Motor neuron (in vitro differentiated cells): ENCODE results near the gene HINFP. TPM values are rescaled to one million over a fixed set of nuclear protein-coding genes. Genes with fewer than 3 reads are reported as not detected.
A peak's percentile ranks its signal among the peaks of the same experiment; 100 is the strongest.

Experiments used
- ATAC-seq, 8 experiments: fragments of 200-7000 bp; cut with Tn5 transposase; replicated peaks in 6 of 8; 2 replicates each; pipeline ENCODE4 v1.8.0; 2021; ENCODE audit warnings: mild to moderate bottlenecking in 8 of 8, moderate library complexity in 8 of 8
- H3K27ac ChIP-seq, 2 donors: fragments of 250-450 bp; sonication (Bioruptor Pico); 2 replicates each; pipeline ENCODE4 v1.9.0; 2021; ENCODE audit warnings: antibody characterized with exemption in 2 of 2, mild to moderate bottlenecking in 2 of 2, moderate library complexity in 1 of 2
- H3K4me1 ChIP-seq, 2 donors: fragments of 250-450 bp; sonication (Bioruptor Pico); replicated peaks in 1 of 2; 2 replicates each; pipeline ENCODE4 v1.6.1; 2021; ENCODE audit warnings: antibody characterized with exemption in 2 of 2, mild to moderate bottlenecking in 2 of 2, moderate library complexity in 1 of 2
- H3K4me3 ChIP-seq, 5 donors: fragments of 250-450 bp; sonication (Bioruptor Pico); 2 replicates each; pipeline ENCODE4 v1.9.0; 2021; ENCODE audit warnings: antibody characterized with exemption in 5 of 5, mild to moderate bottlenecking in 5 of 5, moderate library complexity in 4 of 5
- WGBS, 10 experiments: fragments of 450-650 bp; shearing (Covaris generic); methylation state at CpG; one replicate each; pipeline ENCODE4 v1.0.0; 2022; 5-methylcytosine and 5-hydroxymethylcytosine counted together
- in situ Hi-C, 9 experiments: fragments of 400-800 bp; cut with MboI; loops; one replicate each; pipeline ENCODE4 v1.15.0; 2021; ENCODE audit warnings: low sequenced_read_pairs in 9 of 9, low pct_unique_long_range_greater_than_20kb in 2 of 9; ENCODE audit not compliant: unreplicated experiment in 9 of 9
- total RNA-seq, 8 experiments: library from RNA; unstranded; fragments of 300-600 nt; gene quantifications; 2 replicates each; pipeline versions ENCODE4 v1.2.3 to v1.2.4, GENCODE V29; 2022

HINFP gene
- total RNA-seq, 8 experiments from 2014 or later = 13.0 to 34.0 (median 28.2) TPM

GRCh38 chr11:119113716-119114115 lies 7.7 kb upstream of the HINFP start:
- H3K27ac ChIP-seq = no peak overlapping the region
- H3K4me3 ChIP-seq = no peak overlapping the region
- H3K4me1 ChIP-seq = peaks cover 6 to 7% of the 10 kb centered on the region in 2 donors
- ATAC-seq = no peak
- 84 to 100% (median 100%) methylated on average over 1 to 6 of the region's 9 CpGs; no CpG with 5 or more reads in 7 of the 10 experiments for WGBS, 10 experiments
- in situ Hi-C loops = loop anchor here in 1 of 9 experiments (25.0 kb wide), 1 partner anchor 224 kb away; the partner anchor contains the start of genes C1QTNF5, MFRP and RNF26

GRCh38 chr11:119114351-119114750 lies 7.0 kb upstream of the HINFP start:
- Histone ChIP-seq H3K4me1 (peaks cover 0 to under 1% of the 10 kb centered on the region in 2 donors), H3K27ac (no peak overlapping the region), H3K4me3 (no peak overlapping the region)
- in situ Hi-C loops = loop anchor here in 1 of 9 experiments (25.0 kb wide), 1 partner anchor 223 kb away; the partner anchor contains the start of genes C1QTNF5, MFRP and RNF26
- WGBS, 10 experiments = 79 to 100% (median 90%) methylated on average over 1 to 4 of the region's 5 CpGs; no CpG with 5 or more reads in 2 of the 10 experiments
- ATAC-seq = no peak

GRCh38 chr11:119115484-119116234 lies 5.7 kb upstream of the HINFP start:
- Histone ChIP-seq H3K4me1 (peaks cover 6% of the 10 kb centered on the region in 2 donors), H3K4me3 (no peak overlapping the region), H3K27ac (no peak overlapping the region)
- WGBS, 10 experiments = 70 to 90% (median 83%) methylated on average over 1 to 11 of the region's 24 CpGs; no CpG with 5 or more reads in 1 of the 10 experiments
- in situ Hi-C loops = loop anchor here in 1 of 9 experiments (25.0 kb wide), 1 partner anchor 222 kb away; the partner anchor contains the start of genes C1QTNF5, MFRP and RNF26
- no peak for ATAC-seq

GRCh38 chr11:119116235-119116594 lies 5.2 kb upstream of the HINFP start:
- 93% methylated on average over 3 of the region's 10 CpGs; no CpG with 5 or more reads in 9 of the 10 experiments for WGBS, 10 experiments
- Histone ChIP-seq H3K4me1 (peaks cover 6 to 7% of the 10 kb centered on the region in 2 donors), H3K4me3 (no peak overlapping the region), H3K27ac (no peak overlapping the region)
- in situ Hi-C loops = loop anchor here in 1 of 9 experiments (25.0 kb wide), 1 partner anchor 221 kb away; the partner anchor contains the start of genes C1QTNF5, MFRP and RNF26
- no peak for ATAC-seq

- 0 to 100% methylated on average over 1 to 2 of the region's 5 CpGs; no CpG with 5 or more reads in 8 of the 10 experiments for WGBS, 10 experiments
- in situ Hi-C loops = loop anchor here in 1 of 9 experiments (25.0 kb wide), 1 partner anchor 221 kb away; the partner anchor contains the start of genes C1QTNF5, MFRP and RNF26
- no peak for ATAC-seq
- peaks cover 6 to 7% of the 10 kb centered on the region in 2 donors for H3K4me1 ChIP-seq
- H3K4me3 ChIP-seq = no peak overlapping the region
- H3K27ac ChIP-seq = no peak overlapping the region
These were observed 4.8 kb upstream of the HINFP start for GRCh38 chr11:119116601-119117000.

- Histone ChIP-seq H3K4me1 (peaks cover 6 to 8% of the 10 kb centered on the region in 2 donors), H3K4me3 (no peak overlapping the region), H3K27ac (no peak overlapping the region)
- 82 to 100% (median 100%) methylated on average over 1 to 3 of the region's 3 CpGs; no CpG with 5 or more reads in 4 of the 10 experiments for WGBS, 10 experiments
- in situ Hi-C loops = loop anchor here in 1 of 9 experiments (25.0 kb wide), 1 partner anchor 220 kb away; the partner anchor contains the start of genes C1QTNF5, MFRP and RNF26
- ATAC-seq = no peak
These were observed 4.2 kb upstream of the HINFP start for GRCh38 chr11:119117004-119117706.

GRCh38 chr11:119118227-119118626 lies 3.2 kb upstream of the HINFP start:
- Histone ChIP-seq H3K27ac (no peak overlapping the region), H3K4me3 (no peak overlapping the region), H3K4me1 (peaks cover 10 to 14% of the 10 kb centered on the region in 2 donors)
- ATAC-seq = no peak
- 91 to 100% (median 95%) methylated on average over 2 to 5 of the region's 5 CpGs; no CpG with 5 or more reads in 1 of the 10 experiments for WGBS, 10 experiments
- in situ Hi-C loops = loop anchor here in 1 of 9 experiments (25.0 kb wide), 1 partner anchor 219 kb away; the partner anchor contains the start of genes C1QTNF5, MFRP and RNF26

GRCh38 chr11:119118946-119119345 lies 2.4 kb upstream of the HINFP start:
- WGBS, 10 experiments = 11 to 100% (median 89%) methylated on average over 1 of the region's 1 CpG; no CpG with 5 or more reads in 1 of the 10 experiments
- H3K4me1 ChIP-seq = peaks cover 10 to 14% of the 10 kb centered on the region in 2 donors
- H3K4me3 ChIP-seq = no peak overlapping the region
- no peak for ATAC-seq
- H3K27ac ChIP-seq = no peak overlapping the region
- in situ Hi-C loops = loop anchor here in 1 of 9 experiments (25.0 kb wide), 1 partner anchor 218 kb away; the partner anchor contains the start of genes C1QTNF5, MFRP and RNF26

GRCh38 chr11:119120639-119121007 lies 757 bp upstream of the HINFP start:
- Histone ChIP-seq H3K27ac (peak overlapping the region; percentile 71 to 75), H3K4me1 (peaks cover 10 to 14% of the 10 kb centered on the region in 2 donors), H3K4me3 (peak overlapping the region; percentile 28 to 40 (median 39))
- in situ Hi-C loops = loop anchor here in 1 of 9 experiments (25.0 kb wide), 1 partner anchor 217 kb away; the partner anchor contains the start of genes C1QTNF5, MFRP and RNF26
- peak; percentile 1 to 9 (median 5) for ATAC-seq
- 0 to 46% (median 9%) methylated on average over 1 to 5 of the region's 5 CpGs for WGBS, 10 experiments

GRCh38 chr11:119121811-119122124 lies 388 bp downstream of the HINFP start:
- in situ Hi-C loops = loop anchor here in 1 of 9 experiments (25.0 kb wide), 1 partner anchor 216 kb away; the partner anchor contains the start of genes C1QTNF5, MFRP and RNF26
- 0 to 1% (median 0%) methylated on average over 1 to 16 of the region's 20 CpGs; no CpG with 5 or more reads in 3 of the 10 experiments for WGBS, 10 experiments
- Histone ChIP-seq H3K27ac (peak overlapping the region; percentile 52 to 80), H3K4me3 (peak overlapping the region; percentile 60 to 93 (median 71)), H3K4me1 (peaks cover 10 to 14% of the 10 kb centered on the region in 2 donors)
- ATAC-seq = no peak

GRCh38 chr11:119125821-119126220 lies 4.4 kb downstream of the HINFP start:
- H3K4me3 ChIP-seq = no peak overlapping the region
- ATAC-seq = no peak
- 87 to 100% (median 94%) methylated on average over 1 to 5 of the region's 6 CpGs; no CpG with 5 or more reads in 1 of the 10 experiments for WGBS, 10 experiments
- H3K4me1 ChIP-seq = peaks cover 4 to 6% of the 10 kb centered on the region in 2 donors
- no peak overlapping the region for H3K27ac ChIP-seq
- in situ Hi-C loops = no loop called here

- Histone ChIP-seq H3K4me3 (no peak overlapping the region), H3K4me1 (peaks cover 4 to 6% of the 10 kb centered on the region in 2 donors), H3K27ac (no peak overlapping the region)
- in situ Hi-C loops = no loop called here
- 42 to 100% (median 69%) methylated on average over 2 to 5 of the region's 5 CpGs; no CpG with 5 or more reads in 3 of the 10 experiments for WGBS, 10 experiments
- no peak for ATAC-seq
These were observed 5.4 kb downstream of the HINFP start for GRCh38 chr11:119126675-119127268.
